Vagina (tissue), 2 donors: ENCODE data around the gene PLCB2.

Experiments used
- POLR2A ChIP-seq, 2 donors: fragments of 450-650 bp; IDR thresholded peaks; one replicate each; pipeline ENCODE4 v1.6.1; 2017; ENCODE audit warnings: antibody characterized with exemption in 2 of 2, mild to moderate bottlenecking in 2 of 2, moderate library complexity in 2 of 2
- TF ChIP-seq, protein P1 (sequence below), 3 experiments: fragments of 450-650 bp in 2 of 3; fragments of 200-600 bp in 1 of 3; sonication (generic) in 1 of 3; IDR thresholded peaks; one replicate each; pipeline ENCODE4 v1.5.1; 2017 to 2019; ENCODE audit warnings: antibody characterized with exemption in 3 of 3, mild to moderate bottlenecking in 2 of 3, moderate library complexity in 2 of 3

DNA sequence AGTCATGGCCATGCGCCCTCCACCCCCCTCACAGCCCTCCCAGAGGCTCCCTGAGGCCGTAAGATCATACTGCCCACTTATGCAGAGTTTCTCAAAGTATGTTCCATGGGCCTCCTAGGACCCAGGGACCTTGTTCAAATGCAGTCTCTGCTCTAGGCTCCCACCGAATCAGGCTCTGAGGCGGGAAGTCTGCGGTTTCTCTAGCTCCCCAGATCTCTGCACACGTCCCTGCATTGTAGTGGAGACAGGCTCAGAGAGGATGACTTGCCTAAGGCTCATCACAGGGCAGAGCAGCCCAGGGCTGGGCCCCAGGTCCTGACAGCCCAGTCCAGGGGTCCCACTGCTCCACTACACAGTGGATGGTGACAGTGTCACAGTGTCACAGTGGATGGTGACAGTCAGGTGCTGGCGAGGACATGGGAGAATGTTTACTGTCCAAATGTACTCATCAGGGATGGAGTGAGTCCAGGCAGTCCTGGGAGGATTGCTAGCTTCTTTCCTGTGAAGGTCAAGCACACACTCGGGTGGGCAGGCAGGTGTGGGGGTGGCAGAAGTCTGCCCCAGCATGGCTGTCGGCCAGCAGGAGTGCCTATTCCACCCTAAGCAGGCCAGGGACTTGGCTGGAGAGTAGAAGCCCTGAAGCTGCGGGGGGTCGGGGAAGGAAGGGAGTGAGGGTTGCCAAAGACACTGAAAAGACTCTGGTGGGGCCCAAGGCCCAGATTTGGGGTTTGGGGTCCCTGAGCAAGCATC is 37.3 kb downstream of the PLCB2 start:
- TF ChIP-seq, protein P1, sequence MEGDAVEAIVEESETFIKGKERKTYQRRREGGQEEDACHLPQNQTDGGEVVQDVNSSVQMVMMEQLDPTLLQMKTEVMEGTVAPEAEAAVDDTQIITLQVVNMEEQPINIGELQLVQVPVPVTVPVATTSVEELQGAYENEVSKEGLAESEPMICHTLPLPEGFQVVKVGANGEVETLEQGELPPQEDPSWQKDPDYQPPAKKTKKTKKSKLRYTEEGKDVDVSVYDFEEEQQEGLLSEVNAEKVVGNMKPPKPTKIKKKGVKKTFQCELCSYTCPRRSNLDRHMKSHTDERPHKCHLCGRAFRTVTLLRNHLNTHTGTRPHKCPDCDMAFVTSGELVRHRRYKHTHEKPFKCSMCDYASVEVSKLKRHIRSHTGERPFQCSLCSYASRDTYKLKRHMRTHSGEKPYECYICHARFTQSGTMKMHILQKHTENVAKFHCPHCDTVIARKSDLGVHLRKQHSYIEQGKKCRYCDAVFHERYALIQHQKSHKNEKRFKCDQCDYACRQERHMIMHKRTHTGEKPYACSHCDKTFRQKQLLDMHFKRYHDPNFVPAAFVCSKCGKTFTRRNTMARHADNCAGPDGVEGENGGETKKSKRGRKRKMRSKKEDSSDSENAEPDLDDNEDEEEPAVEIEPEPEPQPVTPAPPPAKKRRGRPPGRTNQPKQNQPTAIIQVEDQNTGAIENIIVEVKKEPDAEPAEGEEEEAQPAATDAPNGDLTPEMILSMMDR (IDR thresholded peaks at IDR 0.05), result no peak
- no peak for TF ChIP-seq POLR2A (IDR thresholded peaks at IDR 0.05)
